Spinal cord (tissue), 10 donors: ENCODE data around the gene DIO2. TPM values are rescaled to one million over a fixed set of nuclear protein-coding genes. Genes with fewer than 3 reads are reported as not detected.
A peak's percentile ranks its signal among the peaks of the same experiment; 100 is the strongest.

Experiments
- DNase-seq, 6 donors: peaks; one replicate each; pipeline versions ENCODE4 v3.0.0 to v3.0.0-alpha.2; 2013 to 2015; ENCODE audit warnings: low spot score in 6 of 6, low read depth in 4 of 6
- H3K27ac ChIP-seq: one replicate; pipeline ENCODE4 v1.5.1; 2013; ENCODE audit warnings: low read depth, low read length, control low read depth
- H3K27me3 ChIP-seq: one replicate; pipeline ENCODE4 v1.6.1; 2013; ENCODE audit warnings: low read length; ENCODE audit not compliant: control insufficient read depth, insufficient read depth
- H3K36me3 ChIP-seq: one replicate; pipeline ENCODE4 v1.6.1; 2013; ENCODE audit warnings: low read length; ENCODE audit not compliant: control insufficient read depth, insufficient read depth
- H3K4me1 ChIP-seq: one replicate; pipeline ENCODE4 v1.6.1; 2013; ENCODE audit warnings: low read length; ENCODE audit not compliant: control insufficient read depth, insufficient read depth
- H3K4me3 ChIP-seq: one replicate; pipeline ENCODE4 v1.5.1; 2013; ENCODE audit warnings: low read depth, low read length, control low read depth
- H3K9me3 ChIP-seq: one replicate; pipeline ENCODE4 v1.6.1; 2013; ENCODE audit warnings: low read length; ENCODE audit not compliant: control insufficient read depth, insufficient read depth
- WGBS: methylation state at CpG from one replicate; pipeline ENCODE4 v1.1.5; 2013; ENCODE audit warnings: missing lambda C conversion rate; ENCODE audit not compliant: insufficient coverage; 5-methylcytosine and 5-hydroxymethylcytosine counted together
- long read RNA-seq, 4 donors: transcript quantifications; one replicate each; lab custom pipeline, GENCODE V29; 2026
- polyA plus RNA-seq, 2 donors: library from polyadenylated mRNA; unstranded; fragments of 120-200 nt; gene quantifications; one replicate each; pipeline ENCODE4 v1.2.1, GENCODE V29; 2013; ENCODE audit not compliant: insufficient read length in 2 of 2
- total RNA-seq, 2 donors: library from RNA; depleted of rRNA in 1 of 2; stranded (reverse); fragments of 120-200 nt in 1 of 2; fragments of >200 nt in 1 of 2; gene quantifications; one replicate each; pipeline versions ENCODE4 v1.2.3 to v1.2.4, GENCODE V29; 2013 to 2014
- donor health status: healthy.

The DIO2 gene
- total RNA-seq, result 1 to 10 TPM; 3.3 to 9.0 TPM
- 1 to 10 TPM; 2.2 to 4.3 TPM for polyA plus RNA-seq
- long read RNA-seq, donor 1, full-length matches to known transcripts, result 1 of 1 reads
- long read RNA-seq, donor 1, partial matches to known transcripts, result 0 of 1 reads
- long read RNA-seq, donor 1, other reads (novel, unspliced or antisense), result 0 of 1 reads
- long read RNA-seq, donor 2, result 0 reads
- long read RNA-seq, donor 3, full-length matches to known transcripts, result 1 of 1 reads
- long read RNA-seq, donor 3, partial matches to known transcripts, result 0 of 1 reads
- long read RNA-seq, donor 3, other reads (novel, unspliced or antisense), result 0 of 1 reads
- long read RNA-seq, donor 4, result 0 reads

DNA sequence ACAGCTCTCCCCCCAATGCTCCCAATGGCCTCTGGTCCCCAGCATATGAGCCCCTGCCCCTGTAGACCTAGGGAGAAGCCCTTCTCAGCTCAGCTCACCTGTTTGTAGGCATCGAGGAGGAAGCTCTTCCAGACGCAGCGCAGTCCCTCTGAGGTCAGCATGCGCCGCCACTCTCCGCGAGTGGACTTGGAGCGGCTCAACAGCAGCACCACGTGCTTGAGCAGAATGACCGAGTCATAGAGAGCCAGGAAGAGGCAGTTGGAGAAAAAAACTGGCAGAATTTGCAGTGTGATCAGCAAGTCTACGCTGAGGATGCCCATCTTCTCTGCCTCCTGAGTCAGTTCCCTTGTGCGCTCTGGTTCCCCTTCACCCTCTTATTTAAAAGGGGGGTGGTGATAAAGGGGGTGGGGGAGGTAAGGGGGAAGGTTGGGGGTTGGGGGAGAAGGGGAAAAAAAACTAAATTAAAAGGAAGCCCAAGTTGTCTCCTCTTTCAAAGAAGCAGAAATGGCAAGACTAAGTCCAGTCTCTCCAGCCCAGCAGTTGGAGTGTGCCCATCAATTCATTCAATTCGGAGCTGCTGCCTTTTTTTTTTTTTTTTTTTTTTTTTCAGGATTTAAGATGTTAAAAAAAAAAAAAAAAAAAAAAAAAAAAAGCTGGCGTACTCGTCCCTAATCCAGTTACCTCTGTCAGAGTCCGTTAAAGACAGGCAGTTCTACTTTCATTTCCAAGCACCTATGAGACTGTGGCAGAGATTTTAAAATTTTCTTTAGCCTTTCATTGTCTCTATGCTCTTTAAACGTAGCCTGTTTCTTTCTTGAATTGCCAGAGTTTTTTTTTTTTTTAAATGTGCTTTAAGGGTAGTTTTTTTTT is at the start of gene DIO2:
Gene DIO2 (minus strand): TSS at position 352 of the 870 bp plus-strand sequence. CDS start 32 bp downstream, at position 320.
- peaks cover 3% of the 10 kb centered on the region for H3K4me1 ChIP-seq
- no peaks in the 10 kb centered on the region for H3K36me3 ChIP-seq
- peak within 1 kb of the TSS; percentile 41 for H3K4me3 ChIP-seq
- H3K27me3 ChIP-seq, result no peaks in the 10 kb centered on the region
- H3K27ac ChIP-seq, result no peak within 1 kb of the TSS
- DNase-seq, result peak in 1 of 6 donors; percentile 37
- no peaks in the 10 kb centered on the region for H3K9me3 ChIP-seq
- WGBS, result 74% methylated on average over 10 of the region's 17 CpGs

DNA sequence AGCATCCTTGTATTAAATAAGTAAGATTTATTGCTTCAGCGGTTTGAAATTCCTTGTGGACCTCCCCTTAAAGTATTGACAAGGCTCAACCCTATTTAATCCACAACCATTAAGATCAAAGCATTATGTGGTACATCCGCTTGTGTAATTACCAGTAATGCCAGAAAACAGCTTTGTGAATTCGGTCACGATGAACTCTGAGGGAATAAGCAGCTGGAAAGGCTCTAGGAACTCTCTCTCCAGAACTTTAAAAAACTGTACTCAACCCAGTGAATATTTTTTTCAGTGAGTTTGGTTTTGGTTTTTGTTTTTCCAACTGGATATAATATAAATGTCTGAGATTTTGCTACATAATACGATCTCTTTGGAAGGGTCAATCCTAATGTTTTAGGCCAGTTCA is 49.3 kb upstream of the DIO2 start:
- no CpG with 5 or more reads among the region's 5 CpGs for WGBS
- no peaks in the 10 kb centered on the region for H3K4me1 ChIP-seq
- no peak overlapping the region for H3K27ac ChIP-seq
- no peaks in the 10 kb centered on the region for H3K9me3 ChIP-seq
- no peak overlapping the region for H3K4me3 ChIP-seq
- no peaks in the 10 kb centered on the region for H3K36me3 ChIP-seq
- peak in 2 of 6 donors; percentile 2 for DNase-seq
- H3K27me3 ChIP-seq, result no peaks in the 10 kb centered on the region

DNA sequence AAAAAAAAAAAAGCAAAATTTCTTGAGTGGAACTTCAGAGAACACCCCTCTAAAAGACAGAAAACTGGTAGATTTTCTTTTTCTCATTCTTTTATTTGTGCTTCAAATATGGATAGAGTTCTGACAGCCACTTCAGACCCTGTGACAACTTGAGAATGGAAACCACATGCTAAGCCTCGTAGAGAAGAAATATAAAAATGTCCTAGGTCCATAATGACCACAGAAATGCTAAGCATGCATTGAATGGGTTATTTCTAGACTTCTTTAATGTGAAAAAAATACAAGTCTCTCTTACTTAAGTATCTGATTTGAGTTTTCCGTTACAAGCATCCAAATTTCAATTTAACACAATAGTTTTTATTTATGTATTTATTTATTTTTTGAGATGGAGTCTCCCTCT is 28.3 kb upstream of the DIO2 start:
- Histone ChIP-seq H3K27ac (no peak overlapping the region), H3K27me3 (no peaks in the 10 kb centered on the region), H3K9me3 (peaks cover 4% of the 10 kb centered on the region), H3K4me3 (no peak overlapping the region), H3K4me1 (no peaks in the 10 kb centered on the region), H3K36me3 (no peaks in the 10 kb centered on the region)
- no peak for DNase-seq
- no CpG with 5 or more reads among the region's 2 CpGs for WGBS

DNA sequence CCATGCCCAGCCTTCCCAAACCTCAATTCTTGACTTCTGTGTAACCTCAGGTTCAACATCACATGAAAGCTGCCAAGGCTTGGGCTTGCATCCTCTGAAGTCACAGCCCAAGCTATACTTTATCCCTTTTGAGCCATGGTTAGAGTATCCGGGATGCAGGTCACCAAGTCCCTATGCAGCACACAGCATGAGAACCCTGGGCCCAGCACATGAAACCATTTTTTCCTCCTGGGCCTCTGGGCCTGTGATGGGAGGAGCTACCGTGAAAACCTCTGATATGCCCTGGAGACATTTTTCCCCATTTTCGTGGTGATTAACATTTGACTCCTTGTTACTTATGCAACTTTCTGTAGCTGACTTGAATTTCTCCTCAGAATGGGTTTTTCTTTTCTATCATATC is 25.8 kb upstream of the DIO2 start:
- DNase-seq, result no peak
- no peaks in the 10 kb centered on the region for H3K27me3 ChIP-seq
- 84% methylated on average over 3 of the region's 3 CpGs for WGBS
- H3K27ac ChIP-seq, result no peak overlapping the region
- peaks cover 4% of the 10 kb centered on the region for H3K9me3 ChIP-seq
- H3K4me1 ChIP-seq, result no peaks in the 10 kb centered on the region
- no peak overlapping the region for H3K4me3 ChIP-seq
- H3K36me3 ChIP-seq, result no peaks in the 10 kb centered on the region

DNA sequence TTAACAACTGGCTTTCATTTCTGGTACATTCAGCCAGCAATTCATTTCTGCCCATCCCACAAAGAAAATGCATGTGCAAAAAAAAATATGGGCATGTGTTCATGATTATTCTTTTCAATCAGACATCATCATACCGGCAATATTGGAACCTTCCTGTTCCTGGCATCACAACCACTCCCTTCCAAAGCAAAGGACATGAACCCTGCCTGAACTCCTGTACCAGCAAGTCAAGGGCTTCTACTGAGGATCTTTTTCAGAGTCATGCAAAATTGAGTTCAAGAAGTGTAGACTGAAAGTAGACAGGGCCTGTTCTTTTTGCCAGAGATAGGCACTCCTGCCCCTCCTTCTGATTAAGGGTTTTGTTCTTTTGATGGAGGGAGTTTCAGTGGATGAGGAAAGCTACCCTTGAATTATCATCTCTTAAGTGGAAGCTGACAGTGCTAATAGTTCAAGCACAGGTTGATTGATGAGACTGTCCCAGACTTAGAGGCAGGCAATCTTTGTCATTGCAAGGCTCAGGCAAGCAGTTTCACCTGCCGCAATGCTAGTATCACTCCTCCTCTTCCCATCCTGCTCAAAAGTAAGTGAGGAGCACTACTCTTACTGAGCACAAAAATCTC is 22.3 kb upstream of the DIO2 start:
- peaks cover 2% of the 10 kb centered on the region for H3K9me3 ChIP-seq
- H3K27ac ChIP-seq, result no peak overlapping the region
- no peaks in the 10 kb centered on the region for H3K27me3 ChIP-seq
- no peaks in the 10 kb centered on the region for H3K36me3 ChIP-seq
- DNase-seq, result no peak
- H3K4me1 ChIP-seq, result no peaks in the 10 kb centered on the region
- H3K4me3 ChIP-seq, result no peak overlapping the region
- 100% methylated on average over 1 of the region's 2 CpGs for WGBS

DNA sequence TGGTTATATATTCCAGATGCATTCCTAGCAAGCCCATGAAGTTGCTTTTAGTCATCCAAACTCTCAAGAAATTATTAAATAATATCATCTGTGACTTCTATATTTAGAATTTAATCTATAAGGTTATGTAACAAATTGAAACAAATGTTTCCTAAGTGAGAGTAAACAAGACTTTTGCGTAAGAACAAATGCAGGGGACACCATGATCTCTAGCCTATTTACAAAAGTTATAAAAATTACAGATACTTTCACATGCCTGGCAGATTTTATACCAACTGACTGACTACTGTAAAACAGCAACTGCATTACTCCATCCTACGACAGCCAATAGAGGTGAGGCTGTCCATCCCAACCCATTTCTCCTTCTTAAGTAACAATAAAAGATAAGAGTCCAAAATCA is 20.4 kb upstream of the DIO2 start:
- Histone ChIP-seq H3K9me3 (peaks cover 1% of the 10 kb centered on the region), H3K4me1 (no peaks in the 10 kb centered on the region), H3K27me3 (no peaks in the 10 kb centered on the region), H3K27ac (no peak overlapping the region), H3K4me3 (no peak overlapping the region), H3K36me3 (no peaks in the 10 kb centered on the region)
- DNase-seq, result no peak
- WGBS, result no CpG with 5 or more reads among the region's 2 CpGs

DNA sequence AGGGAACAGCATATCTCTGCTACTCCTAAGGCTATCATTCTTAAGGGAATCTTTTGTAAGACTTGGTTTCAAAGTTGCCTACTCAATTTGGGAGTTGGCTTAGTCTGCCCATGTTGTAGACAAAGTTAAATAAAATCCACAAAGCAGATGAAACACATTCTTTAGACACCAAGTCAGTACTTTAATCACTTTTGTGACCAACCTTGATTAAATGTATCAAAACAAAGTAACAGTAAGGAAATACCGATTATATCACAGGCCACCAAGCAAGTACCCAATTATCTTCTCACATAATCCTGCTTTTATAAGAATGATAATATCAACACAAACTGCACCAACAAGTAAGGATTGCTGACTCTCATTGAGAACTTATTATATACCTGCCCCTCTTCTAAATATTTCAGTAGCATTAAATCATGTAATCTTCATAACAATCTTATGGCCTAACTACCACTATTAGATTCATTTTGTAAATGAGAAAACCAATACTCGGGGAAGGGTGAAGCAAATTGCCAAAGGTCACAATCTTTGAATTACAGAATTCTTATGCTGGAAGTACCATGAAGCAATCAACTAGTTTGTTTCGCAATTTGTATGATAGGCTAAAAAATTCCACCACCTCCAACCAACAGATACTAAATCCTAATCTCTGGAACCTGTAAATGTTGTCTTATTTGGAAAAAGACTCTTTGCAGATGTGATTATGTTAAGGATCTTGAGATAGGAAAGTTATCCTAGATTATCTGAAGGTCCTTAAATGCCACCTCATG is 12.6 kb upstream of the DIO2 start:
- no peak overlapping the region for H3K27ac ChIP-seq
- WGBS, result no CpG with 5 or more reads among the region's 3 CpGs
- H3K4me1 ChIP-seq, result no peaks in the 10 kb centered on the region
- peaks cover 5% of the 10 kb centered on the region for H3K9me3 ChIP-seq
- no peaks in the 10 kb centered on the region for H3K36me3 ChIP-seq
- no peaks in the 10 kb centered on the region for H3K27me3 ChIP-seq
- H3K4me3 ChIP-seq, result no peak overlapping the region
- DNase-seq, result no peak

DNA sequence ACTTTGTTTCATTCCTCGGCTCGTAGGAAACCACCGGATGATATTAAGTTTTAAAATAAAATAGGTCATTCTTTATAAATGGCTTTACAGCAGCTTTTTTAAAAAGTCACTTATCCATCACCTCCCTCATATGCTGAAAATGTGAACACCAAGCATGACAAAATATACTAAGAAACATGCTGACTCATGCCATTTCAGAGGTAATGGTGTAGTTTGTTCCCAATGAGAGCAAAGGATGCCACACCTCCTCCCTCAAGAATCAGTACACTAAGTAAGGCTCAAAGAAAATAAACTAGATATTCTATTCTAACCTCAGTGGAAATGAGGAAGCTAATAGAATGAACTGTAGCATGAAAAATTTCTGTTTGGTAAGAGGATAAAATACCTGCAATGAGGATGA is 5.5 kb upstream of the DIO2 start:
- no peak for DNase-seq
- WGBS, result no CpG with 5 or more reads among the region's 3 CpGs

More for the DNA sequence above, 5.5 kb upstream of the DIO2 start:
- no peak overlapping the region for H3K4me3 ChIP-seq
- H3K27ac ChIP-seq, result no peak overlapping the region
- H3K36me3 ChIP-seq, result no peaks in the 10 kb centered on the region
- no peaks in the 10 kb centered on the region for H3K9me3 ChIP-seq
- H3K27me3 ChIP-seq, result no peaks in the 10 kb centered on the region
- H3K4me1 ChIP-seq, result no peaks in the 10 kb centered on the region
